ENCODE results near the gene SLC4A8. TPM values are rescaled to one million over a fixed set of nuclear protein-coding genes. Genes with fewer than 3 reads are reported as not detected.
"Not testable (repeated sequence)": the region's sequence is repeated elsewhere in the genome, so short reads cannot be mapped to it uniquely, and the experiment has no call there.

The SLC4A8 gene
- total RNA-seq, 1 experiment from 2014 or later: 1.4 TPM

DNA sequence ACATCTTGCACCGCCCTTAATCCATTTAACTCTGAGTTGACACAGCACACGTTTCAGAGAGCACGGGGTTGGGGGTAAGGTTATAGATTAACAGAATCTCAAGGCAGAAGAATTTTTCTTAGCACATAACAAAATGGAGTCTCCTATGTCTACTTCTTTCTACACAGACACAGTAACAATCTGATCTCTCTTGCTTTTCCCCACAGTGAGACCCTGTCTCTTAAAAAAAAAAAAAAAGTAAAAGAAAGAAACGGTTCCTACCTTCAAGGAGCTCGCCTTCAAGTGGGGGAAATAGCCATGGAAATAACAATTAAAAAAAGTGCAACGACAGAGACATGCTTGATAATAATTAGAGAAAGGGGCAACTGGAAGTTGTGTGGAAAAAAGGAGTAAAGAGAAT, 30.4 kb downstream of the SLC4A8 start:
- intact Hi-C loops (cut with micrococcal nuclease); POLR2A ChIA-PET; H3K9me3 ChIP-seq (ENCODE audit: control insufficient read depth in 1 of 2, insufficient read depth in 1 of 2, low read depth in 1 of 2, low read length in 2 of 2); H3K4me2 ChIP-seq (ENCODE audit: low read length); H3K4me3 ChIP-seq (replicated peaks in 1 of 2; ENCODE audit: low read depth in 1 of 2, low read length in 2 of 2); H3K4me1 ChIP-seq (ENCODE audit: control insufficient read depth in 1 of 2, insufficient read depth in 2 of 2, low read length in 2 of 2); BruUV-seq (replicated peaks); H3K36me3 ChIP-seq (ENCODE audit: control insufficient read depth in 1 of 2, insufficient read depth in 2 of 2, low read length in 2 of 2); CTCF ChIA-PET; H3K27me3 ChIP-seq (ENCODE audit: insufficient read depth, low read length); ATAC-seq; RAD21 ChIA-PET (ENCODE audit: low non-redundant PET in 1 of 2, low total read pairs in 2 of 2, uncharacterized antibody in 2 of 2, unreplicated experiment in 2 of 2); H3K9me2 ChIP-seq (ENCODE audit: insufficient read depth); H3K9ac ChIP-seq (ENCODE audit: low read length); H3K79me2 ChIP-seq (ENCODE audit: insufficient read depth, low read length); DNase-seq (ENCODE audit: low read depth, low spot score); H3K27ac ChIP-seq (ENCODE audit: low read depth, low read length); H4K20me1 ChIP-seq (ENCODE audit: insufficient read depth); H2AFZ ChIP-seq (ENCODE audit: low read depth, low read length, poor library complexity, severe bottlenecking): not testable (repeated sequence)

DNA sequence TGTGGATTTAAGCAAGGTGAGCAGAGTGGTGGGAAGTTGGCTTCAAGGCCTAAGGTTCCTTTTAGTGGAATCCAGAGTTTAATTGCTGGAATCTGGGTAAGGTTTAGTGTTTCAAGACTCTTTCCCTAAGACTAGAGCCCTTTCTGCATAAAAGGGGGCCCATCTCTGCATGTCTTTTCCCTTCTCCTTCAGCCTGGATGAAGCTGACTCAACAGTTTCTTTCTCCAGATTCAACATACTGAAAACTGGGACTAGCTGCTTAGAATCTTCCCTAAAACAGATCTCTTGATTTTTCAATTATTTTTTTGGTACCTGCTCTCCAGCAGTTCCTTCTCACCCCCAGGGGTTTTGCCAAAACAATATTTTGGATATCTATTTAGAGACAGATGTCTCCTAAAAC, 34.0 kb downstream of the SLC4A8 start:
- ChIA-PET POLR2A (interaction anchor here (0.6 kb wide), 1 partner anchor 9 kb away, joined by 3 read pairs; no protein-coding TSS in a partner anchor), RAD21 (ENCODE audit: low non-redundant PET in 1 of 2, low total read pairs in 2 of 2, uncharacterized antibody in 2 of 2, unreplicated experiment in 2 of 2) (no interaction called here), CTCF (interaction anchor here (0.7 kb wide), 1 partner anchor 10 kb away, joined by 3 read pairs; no protein-coding TSS in a partner anchor)
- Histone ChIP-seq H4K20me1 (ENCODE audit: insufficient read depth) (no peaks in the 10 kb centered on the region), H3K36me3 (ENCODE audit: control insufficient read depth in 1 of 2, insufficient read depth in 2 of 2, low read length in 2 of 2) (no peaks in the 10 kb centered on the region), H2AFZ (ENCODE audit: low read depth, low read length, poor library complexity, severe bottlenecking) (no peak overlapping the region), H3K9ac (ENCODE audit: low read length) (no peak overlapping the region), H3K27ac (ENCODE audit: low read depth, low read length) (no peak overlapping the region), H3K9me2 (ENCODE audit: insufficient read depth) (no peaks in the 10 kb centered on the region), H3K27me3 (ENCODE audit: insufficient read depth, low read length) (no peaks in the 10 kb centered on the region), H3K4me1 (ENCODE audit: control insufficient read depth in 1 of 2, insufficient read depth in 2 of 2, low read length in 2 of 2) (no peaks in the 10 kb centered on the region), H3K9me3 (ENCODE audit: control insufficient read depth in 1 of 2, insufficient read depth in 1 of 2, low read depth in 1 of 2, low read length in 2 of 2) (no peaks in the 10 kb centered on the region), H3K4me3 (replicated peaks in 1 of 2; ENCODE audit: low read depth in 1 of 2, low read length in 2 of 2) (no peak overlapping the region), H3K79me2 (ENCODE audit: insufficient read depth, low read length) (no peaks in the 10 kb centered on the region), H3K4me2 (ENCODE audit: low read length) (no peak overlapping the region)
- TF ChIP-seq POLR2A (IDR thresholded peaks at IDR 0.05; ENCODE audit: borderline replicate concordance, extremely low read depth, insufficient read depth, insufficient read length) (no peak), YY1 (IDR thresholded peaks at IDR 0.05; ENCODE audit: extremely low read depth, insufficient replicate concordance, low read depth, low read length) (no peak), ZFX (IDR thresholded peaks at IDR 0.05) (no peak), ZNF274 (IDR thresholded peaks at IDR 0.05; ENCODE audit: low read depth, low read length) (no peak), EZH2 (IDR thresholded peaks at IDR 0.05) (no peak), FOSL1 (IDR thresholded peaks at IDR 0.05; ENCODE audit: low read depth) (no peak), SRF (IDR thresholded peaks at IDR 0.05; ENCODE audit: low read depth) (no peak), EZH2phosphoT487 (IDR thresholded peaks at IDR 0.05; ENCODE audit: borderline replicate concordance) (no peak), SP1 (IDR thresholded peaks at IDR 0.05; ENCODE audit: low read depth) (no peak)
- TF ChIP-seq, protein P1, sequence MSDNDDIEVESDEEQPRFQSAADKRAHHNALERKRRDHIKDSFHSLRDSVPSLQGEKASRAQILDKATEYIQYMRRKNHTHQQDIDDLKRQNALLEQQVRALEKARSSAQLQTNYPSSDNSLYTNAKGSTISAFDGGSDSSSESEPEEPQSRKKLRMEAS (IDR thresholded peaks at IDR 0.05): no peak
- TF ChIP-seq, protein P2, sequence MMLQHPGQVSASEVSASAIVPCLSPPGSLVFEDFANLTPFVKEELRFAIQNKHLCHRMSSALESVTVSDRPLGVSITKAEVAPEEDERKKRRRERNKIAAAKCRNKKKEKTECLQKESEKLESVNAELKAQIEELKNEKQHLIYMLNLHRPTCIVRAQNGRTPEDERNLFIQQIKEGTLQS (IDR thresholded peaks at IDR 0.05): no peak
- TF ChIP-seq, protein P3, sequence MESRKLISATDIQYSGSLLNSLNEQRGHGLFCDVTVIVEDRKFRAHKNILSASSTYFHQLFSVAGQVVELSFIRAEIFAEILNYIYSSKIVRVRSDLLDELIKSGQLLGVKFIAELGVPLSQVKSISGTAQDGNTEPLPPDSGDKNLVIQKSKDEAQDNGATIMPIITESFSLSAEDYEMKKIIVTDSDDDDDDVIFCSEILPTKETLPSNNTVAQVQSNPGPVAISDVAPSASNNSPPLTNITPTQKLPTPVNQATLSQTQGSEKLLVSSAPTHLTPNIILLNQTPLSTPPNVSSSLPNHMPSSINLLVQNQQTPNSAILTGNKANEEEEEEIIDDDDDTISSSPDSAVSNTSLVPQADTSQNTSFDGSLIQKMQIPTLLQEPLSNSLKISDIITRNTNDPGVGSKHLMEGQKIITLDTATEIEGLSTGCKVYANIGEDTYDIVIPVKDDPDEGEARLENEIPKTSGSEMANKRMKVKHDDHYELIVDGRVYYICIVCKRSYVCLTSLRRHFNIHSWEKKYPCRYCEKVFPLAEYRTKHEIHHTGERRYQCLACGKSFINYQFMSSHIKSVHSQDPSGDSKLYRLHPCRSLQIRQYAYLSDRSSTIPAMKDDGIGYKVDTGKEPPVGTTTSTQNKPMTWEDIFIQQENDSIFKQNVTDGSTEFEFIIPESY (IDR thresholded peaks at IDR 0.05; ENCODE audit: extremely low read depth, insufficient replicate concordance, low read length): no peak
- no TSS peak for BruUV-seq (replicated peaks)
- DNase-seq (ENCODE audit: low read depth, low spot score) (no peak), ATAC-seq (no peak)
- intact Hi-C loops (cut with micrococcal nuclease): no loop called here

Measured in HCT116 (cell line).